Epithelial cell of esophagus (primary cell): ENCODE results near the gene RBMS3.
A peak's percentile ranks its signal among the peaks of the same experiment; 100 is the strongest.

Experiments used
- DNase-seq: peaks from one replicate; pipeline ENCODE4 v3.0.0; 2010; ENCODE audit warnings: low read depth
- H3K4me3 ChIP-seq: 2 replicates; pipeline ENCODE4 v1.5.1; 2011; ENCODE audit warnings: mild to moderate bottlenecking, low read length, control low read depth
- CTCF ChIP-seq: IDR thresholded peaks from 2 replicates; pipeline ENCODE4 v1.5.1; 2011; ENCODE audit warnings: low read depth, mild to moderate bottlenecking, low read length, control low read depth, inconsistent platforms; ENCODE audit not compliant: insufficient read depth; ENCODE audit errors: missing control alignments

RBMS3 gene

DNA sequence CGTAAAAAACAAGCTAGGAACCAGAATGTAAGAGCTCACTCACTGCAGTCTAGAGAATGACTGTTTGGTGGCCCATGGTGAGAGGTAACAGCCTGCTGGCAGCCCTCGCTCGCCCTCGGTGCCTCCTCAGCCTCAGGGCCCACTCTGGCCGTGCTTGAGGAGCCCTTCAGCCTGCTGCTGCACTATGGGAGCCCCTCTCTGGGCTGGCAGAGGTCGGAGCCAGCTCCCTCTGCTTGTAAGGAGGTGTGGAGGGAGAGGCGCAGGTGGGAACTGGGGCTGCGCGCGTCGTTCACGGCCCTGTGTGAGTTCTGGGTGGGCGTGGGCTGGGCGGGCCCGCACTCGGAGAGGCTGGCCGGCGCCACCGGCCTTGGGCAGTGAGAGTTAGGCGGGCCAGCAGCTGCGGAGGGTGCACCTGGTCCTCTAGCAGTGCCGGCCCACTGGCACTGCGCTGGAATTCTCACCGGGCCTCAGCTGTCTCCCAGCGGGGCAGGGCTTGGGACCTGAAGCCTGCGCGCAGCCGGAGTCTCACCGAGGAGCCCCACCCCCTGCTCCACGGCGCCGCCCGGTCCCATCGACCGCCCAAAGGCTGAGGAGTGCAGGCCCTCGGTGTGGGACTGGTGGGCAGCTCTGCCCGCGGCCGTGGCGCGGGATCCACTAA, 420.6 kb downstream of the RBMS3 start:
- DNase-seq: no peak
- no peak for TF ChIP-seq CTCF
- H3K4me3 ChIP-seq: no peak overlapping the region

DNA sequence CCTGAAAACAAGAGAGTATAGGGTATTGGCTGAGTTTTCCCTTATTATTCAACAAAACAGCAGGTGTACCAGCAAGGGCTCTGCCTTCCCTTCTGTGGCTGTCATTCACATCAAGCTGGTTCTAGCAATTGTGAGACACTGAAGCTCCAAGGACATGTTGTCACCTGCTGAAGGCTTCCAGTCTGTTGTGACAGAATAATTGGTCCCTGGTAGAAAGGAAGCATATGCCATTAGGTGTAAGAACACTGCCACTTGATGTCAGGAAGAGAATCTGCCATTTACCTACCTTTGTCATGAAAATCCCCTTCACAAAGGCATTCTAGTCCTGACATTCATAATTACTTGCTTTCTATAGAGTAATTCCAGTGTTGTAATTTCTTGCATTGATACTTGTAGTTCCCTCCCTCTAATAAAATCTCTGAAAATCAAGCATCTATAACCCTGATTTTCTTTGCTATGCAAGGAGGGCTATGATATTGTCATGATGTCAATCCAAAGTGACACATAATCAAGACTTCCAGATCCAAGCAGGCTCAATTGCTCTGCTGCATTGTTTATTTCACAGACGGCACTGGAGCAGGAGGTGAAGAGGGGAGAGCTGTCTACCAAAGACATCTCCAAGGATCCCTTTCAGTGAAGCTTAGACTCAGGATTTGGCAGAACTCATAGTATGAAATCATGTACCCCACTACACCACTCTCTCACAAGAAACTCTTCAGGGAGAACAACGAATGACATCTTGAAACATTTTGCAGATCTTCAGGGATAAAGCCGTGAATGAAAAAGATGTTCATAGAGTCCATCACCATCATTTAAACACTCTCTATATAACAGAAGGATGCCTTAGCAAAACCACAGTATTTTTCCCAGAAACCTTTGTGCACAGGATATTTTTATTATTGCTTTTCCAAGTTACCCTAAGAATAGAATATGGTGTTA, 425.3 kb downstream of the RBMS3 start:
- no peak for DNase-seq
- no peak overlapping the region for H3K4me3 ChIP-seq
- TF ChIP-seq CTCF: no peak

DNA sequence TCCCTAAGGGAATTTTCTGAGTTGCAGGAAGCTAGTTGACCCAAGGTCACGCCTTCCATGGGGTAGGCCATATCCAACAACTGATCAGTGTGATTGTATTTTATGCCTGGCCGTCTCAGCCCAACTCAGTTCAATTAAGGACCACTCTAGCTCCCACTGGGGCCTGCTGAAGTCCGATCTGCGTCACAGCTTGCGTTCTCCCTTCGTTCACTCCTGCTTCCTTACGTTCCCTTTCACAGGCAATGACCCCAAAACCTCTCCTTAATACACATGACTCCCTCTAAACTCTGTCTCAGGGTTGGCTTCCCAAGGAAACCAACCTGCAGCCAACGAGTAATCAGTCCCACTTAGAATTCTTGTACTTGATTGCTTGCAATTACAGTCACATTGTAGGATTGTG, 428.0 kb downstream of the RBMS3 start:
- H3K4me3 ChIP-seq: no peak overlapping the region
- no peak for DNase-seq
- no peak for TF ChIP-seq CTCF

- H3K4me3 ChIP-seq: no peak overlapping the region
- no peak for TF ChIP-seq CTCF
- DNase-seq: no peak
Measured at GRCh38 chr3:29711255-29711771, 430.4 kb downstream of the RBMS3 start.

GRCh38 chr3:29716213-29716612, 435.3 kb downstream of the RBMS3 start:
- DNase-seq: no peak
- no peak overlapping the region for H3K4me3 ChIP-seq
- no peak for TF ChIP-seq CTCF

- no peak for TF ChIP-seq CTCF
- no peak overlapping the region for H3K4me3 ChIP-seq
- peak; percentile 85 for DNase-seq
Measured at GRCh38 chr3:29718661-29719065, 437.8 kb downstream of the RBMS3 start.
